ENCODE results near the gene TEAD2.
"Not testable (repeated sequence)": the region's sequence is repeated elsewhere in the genome, so short reads cannot be mapped to it uniquely, and the experiment has no call there.

TEAD2 gene

GRCh38 chr19:49333811-49334288 lies 28.4 kb downstream of the TEAD2 start:
- DNase-seq (ENCODE audit: low read depth in 2 of 3, low spot score in 1 of 3): peak; percentile 45 to 52 (median 51)

- DNase-seq (ENCODE audit: low read depth in 2 of 3, low spot score in 1 of 3): no peak
Measured at GRCh38 chr19:49333418-49333805, 28.8 kb downstream of the TEAD2 start.

- DNase-seq (ENCODE audit: low read depth in 2 of 3, low spot score in 1 of 3): not testable (repeated sequence)
Measured at GRCh38 chr19:49332691-49333417, 29.4 kb downstream of the TEAD2 start.

- peak; percentile 32 to 61 (median 57) for DNase-seq (ENCODE audit: low read depth in 2 of 3, low spot score in 1 of 3)
Measured at GRCh38 chr19:49331616-49332055, 30.6 kb downstream of the TEAD2 start.

- DNase-seq (ENCODE audit: low read depth in 2 of 3, low spot score in 1 of 3): not testable (repeated sequence)
Measured at GRCh38 chr19:49331187-49331586, 31.0 kb downstream of the TEAD2 start.

GRCh38 chr19:49328741-49329140 lies 33.5 kb downstream of the TEAD2 start:
- DNase-seq (ENCODE audit: low read depth in 2 of 3, low spot score in 1 of 3): no peak

GRCh38 chr19:49327878-49328544 lies 34.2 kb downstream of the TEAD2 start:
- peak in 2 of 3 donors; percentile 30 to 57 for DNase-seq (ENCODE audit: low read depth in 2 of 3, low spot score in 1 of 3)

GRCh38 chr19:49326165-49326704 lies 36.0 kb downstream of the TEAD2 start:
- DNase-seq (ENCODE audit: low read depth in 2 of 3, low spot score in 1 of 3): no peak

- DNase-seq (ENCODE audit: low read depth in 2 of 3, low spot score in 1 of 3): not testable (repeated sequence)
Measured at GRCh38 chr19:49325756-49326155, 36.5 kb downstream of the TEAD2 start.

GRCh38 chr19:49324801-49325576 lies 37.2 kb downstream of the TEAD2 start, which contains the start of gene SLC6A16:
Gene SLC6A16 (minus strand): TSS chr19:49325191. CDS start chr19:49311347, 13,844 bp downstream.
- no peak for DNase-seq (ENCODE audit: low read depth in 2 of 3, low spot score in 1 of 3)

GRCh38 chr19:49318296-49318695 lies 43.9 kb downstream of the TEAD2 start:
- DNase-seq (ENCODE audit: low read depth in 2 of 3, low spot score in 1 of 3): no peak

GRCh38 chr19:49316284-49316683 lies 45.9 kb downstream of the TEAD2 start:
- DNase-seq (ENCODE audit: low read depth in 2 of 3, low spot score in 1 of 3): no peak

- DNase-seq (ENCODE audit: low read depth in 2 of 3, low spot score in 1 of 3): no peak
Measured at GRCh38 chr19:49315111-49315510, 47.1 kb downstream of the TEAD2 start.

- no peak for DNase-seq (ENCODE audit: low read depth in 2 of 3, low spot score in 1 of 3)
Measured at GRCh38 chr19:49309087-49309486, 53.1 kb downstream of the TEAD2 start.

- DNase-seq (ENCODE audit: low read depth in 2 of 3, low spot score in 1 of 3): not testable (repeated sequence)
Measured at GRCh38 chr19:49306734-49307133, 55.5 kb downstream of the TEAD2 start.

GRCh38 chr19:49301866-49302252 lies 60.4 kb downstream of the TEAD2 start:
- DNase-seq (ENCODE audit: low read depth in 2 of 3, low spot score in 1 of 3): no peak

- peak; percentile 77 to 82 (median 79) for DNase-seq (ENCODE audit: low read depth in 2 of 3, low spot score in 1 of 3)
Measured at GRCh38 chr19:49301165-49301865, 60.9 kb downstream of the TEAD2 start.

GRCh38 chr19:49298653-49299052 lies 63.6 kb downstream of the TEAD2 start:
- not testable (repeated sequence) for DNase-seq (ENCODE audit: low read depth in 2 of 3, low spot score in 1 of 3)

GRCh38 chr19:49297403-49297802 lies 64.8 kb downstream of the TEAD2 start:
- DNase-seq (ENCODE audit: low read depth in 2 of 3, low spot score in 1 of 3): no peak

GRCh38 chr19:49295208-49295880 lies 66.9 kb downstream of the TEAD2 start:
- no peak for DNase-seq (ENCODE audit: low read depth in 2 of 3, low spot score in 1 of 3)
